Activated T-helper 1 cell treated with anti-CD3 and anti-CD28 coated beads, Interleukin-12 subunit alpha, Interleukin-12 subunit beta, Interleukin-2, Interleukin-4 antibody, amounts not matched to agents 30 ng/mL and 10 ng/mL and 1 ng/mL, durations not matched to agents 14 hours and 24 hours and 36 hours (primary cell): ENCODE results near the gene SIN3A. TPM values are rescaled to one million over a fixed set of nuclear protein-coding genes. Genes with fewer than 3 reads are reported as not detected.

ENCODE experiments used
- DNase-seq: peaks from one replicate; pipeline ENCODE4 v3.0.0; 2021; ENCODE audit warnings: low spot score
- H3K27ac Mint-ChIP-seq: one replicate; pipeline ENCODE4 v1.8.0; 2021; ENCODE audit warnings: mild to moderate bottlenecking, mixed read lengths
- H3K27me3 Mint-ChIP-seq: one replicate; pipeline ENCODE4 v1.8.0; 2022; ENCODE audit warnings: mild to moderate bottlenecking, moderate library complexity, mixed read lengths; ENCODE audit not compliant: insufficient read depth
- H3K36me3 Mint-ChIP-seq: one replicate; pipeline ENCODE4 v1.8.0; 2021; ENCODE audit warnings: low read depth, mixed read lengths
- H3K4me1 Mint-ChIP-seq: one replicate; pipeline ENCODE4 v1.8.0; 2021; ENCODE audit warnings: low read depth, mixed read lengths
- H3K4me3 Mint-ChIP-seq: one replicate; pipeline ENCODE4 v1.8.0; 2021; ENCODE audit warnings: mild to moderate bottlenecking, moderate library complexity, mixed read lengths
- H3K9me3 Mint-ChIP-seq: one replicate; pipeline ENCODE4 v1.8.0; 2021; ENCODE audit warnings: mixed read lengths
- intact Hi-C: fragments of 100-400 bp; cut with micrococcal nuclease; formaldehyde crosslinking; loops from one replicate; pipeline ENCODE4 v1.15.1; 2024
- total RNA-seq: library from RNA; stranded (reverse); gene quantifications from 2 replicates; pipeline ENCODE4 v1.2.3, GENCODE V29; 2022

The SIN3A gene
- total RNA-seq, 1 donor from 2014 or later = 97.5 TPM

DNA sequence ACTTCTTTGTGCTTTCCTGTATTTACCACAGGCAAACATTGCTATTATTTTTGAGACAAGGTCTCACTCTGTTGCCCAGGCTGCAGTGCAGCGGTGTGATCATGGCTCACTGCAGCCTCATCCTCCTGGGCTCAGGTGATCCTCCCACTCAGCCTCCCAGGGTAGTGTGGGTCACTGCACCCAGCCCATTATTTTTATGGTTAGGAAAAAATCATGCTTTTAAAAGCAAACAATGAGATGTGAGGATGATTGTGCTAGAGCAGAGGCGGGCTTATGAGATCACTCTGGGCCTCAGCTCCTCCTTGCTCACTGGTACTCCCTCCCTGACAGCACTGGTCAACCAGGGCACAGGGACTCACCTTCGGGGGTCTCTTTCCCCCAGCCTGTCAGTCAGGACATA is 85.3 kb downstream of the SIN3A start:
- H3K27me3 Mint-ChIP-seq = no peaks in the 10 kb centered on the region
- no peak overlapping the region for H3K4me3 Mint-ChIP-seq
- DNase-seq = no peak
- H3K27ac Mint-ChIP-seq = no peak overlapping the region
- intact Hi-C loops = loop anchor here (5.0 kb wide), 2 partner anchors 436 to 824 kb away; partner anchors contain the start of gene ARID3B
- H3K36me3 Mint-ChIP-seq = peaks cover 22% of the 10 kb centered on the region
- H3K4me1 Mint-ChIP-seq = peaks cover 16% of the 10 kb centered on the region
- H3K9me3 Mint-ChIP-seq = no peaks in the 10 kb centered on the region

DNA sequence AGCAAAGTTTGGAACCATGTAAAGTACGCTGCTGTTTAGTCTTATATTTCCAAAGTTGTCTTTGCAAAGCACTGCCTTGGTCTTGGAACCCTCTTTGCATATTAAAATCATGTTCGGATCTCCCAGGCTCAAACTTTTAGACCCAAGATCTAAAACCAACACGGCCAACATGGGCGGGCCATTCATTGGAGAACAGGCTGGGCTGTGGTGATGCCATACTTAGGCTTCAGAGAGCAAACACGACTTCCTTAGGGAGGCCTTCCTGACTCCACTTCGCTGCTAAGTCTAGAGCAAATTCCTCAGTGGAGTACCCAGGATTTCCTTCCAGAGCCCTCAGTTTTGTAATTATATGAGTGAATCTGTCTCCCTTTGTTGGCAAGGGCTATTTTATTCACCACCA is 86.6 kb downstream of the SIN3A start:
- Mint-ChIP-seq H3K27ac (no peak overlapping the region), H3K9me3 (no peaks in the 10 kb centered on the region), H3K36me3 (peaks cover 23% of the 10 kb centered on the region), H3K27me3 (no peaks in the 10 kb centered on the region), H3K4me3 (no peak overlapping the region), H3K4me1 (peaks cover 21% of the 10 kb centered on the region)
- intact Hi-C loops = loop anchor here (5.0 kb wide), 2 partner anchors 437 to 823 kb away; partner anchors contain the start of gene ARID3B
- no peak for DNase-seq

DNA sequence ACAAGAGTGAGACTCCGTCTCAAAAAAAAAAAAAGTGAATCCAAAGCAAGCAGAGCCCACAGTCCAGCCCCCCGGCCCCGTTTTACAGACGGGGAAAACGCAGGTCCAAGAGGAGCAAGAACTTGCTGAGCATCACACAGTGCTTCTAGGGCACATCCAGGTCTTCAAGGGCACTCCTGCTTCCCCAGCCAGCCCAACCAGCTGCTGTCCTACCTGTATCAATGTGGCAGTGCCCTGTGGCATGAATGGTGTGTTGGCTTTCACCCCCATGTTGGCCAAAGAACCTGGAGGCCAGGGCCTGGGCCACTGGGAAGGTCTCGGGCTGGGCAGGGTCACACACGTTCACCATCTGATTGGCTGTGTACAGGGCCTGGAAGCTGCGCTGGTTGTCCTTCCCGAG is 87.7 kb downstream of the SIN3A start:
- Mint-ChIP-seq H3K9me3 (no peaks in the 10 kb centered on the region), H3K4me3 (no peak overlapping the region), H3K27ac (no peak overlapping the region), H3K27me3 (no peaks in the 10 kb centered on the region), H3K36me3 (peaks cover 19% of the 10 kb centered on the region), H3K4me1 (peaks cover 10% of the 10 kb centered on the region)
- intact Hi-C loops = no loop called here
- DNase-seq = no peak

GRCh38 chr15:75362642-75363249 is 88.7 kb downstream of the SIN3A start:
- Mint-ChIP-seq H3K9me3 (no peaks in the 10 kb centered on the region), H3K36me3 (peaks cover 19% of the 10 kb centered on the region), H3K4me1 (peaks cover 7% of the 10 kb centered on the region), H3K27ac (no peak overlapping the region), H3K4me3 (no peak overlapping the region), H3K27me3 (no peaks in the 10 kb centered on the region)
- DNase-seq = no peak
- intact Hi-C loops = no loop called here

GRCh38 chr15:75361989-75362641 is 89.4 kb downstream of the SIN3A start:
- Mint-ChIP-seq H3K4me3 (no peak overlapping the region), H3K27ac (no peak overlapping the region), H3K9me3 (no peaks in the 10 kb centered on the region), H3K4me1 (peaks cover 7% of the 10 kb centered on the region), H3K27me3 (no peaks in the 10 kb centered on the region), H3K36me3 (peaks cover 19% of the 10 kb centered on the region)
- intact Hi-C loops = no loop called here
- no peak for DNase-seq

DNA sequence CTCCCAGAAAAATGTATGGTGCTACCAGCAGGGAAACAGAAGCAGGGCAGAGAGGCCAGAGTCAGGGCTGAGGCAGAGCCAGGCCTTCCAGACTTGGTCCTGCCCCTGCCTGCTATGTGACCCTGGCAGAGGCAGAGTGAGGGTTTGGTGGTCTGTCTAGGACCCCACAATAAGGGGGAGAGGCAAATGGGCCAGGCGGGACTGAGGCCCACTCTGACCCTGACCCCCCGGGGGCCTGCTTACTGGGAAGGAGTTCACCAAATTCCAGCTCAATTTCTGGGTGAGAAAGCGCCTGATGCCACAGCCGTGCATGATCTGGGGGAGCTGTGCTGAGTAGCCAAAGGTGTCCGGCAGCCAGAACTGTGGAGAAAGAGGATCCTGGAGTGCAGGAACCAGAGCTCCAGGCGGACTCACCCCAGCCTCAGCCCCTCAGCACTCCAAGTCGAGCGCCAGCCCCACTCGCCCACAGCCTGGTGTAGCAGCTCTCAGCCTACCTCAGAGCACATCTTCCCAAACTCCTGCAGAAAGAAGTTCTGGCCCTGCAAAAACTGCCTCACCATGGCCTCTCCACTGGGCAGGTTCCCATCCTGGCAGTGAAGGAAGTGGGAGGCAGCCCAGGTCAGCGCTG is 90.0 kb downstream of the SIN3A start:
- no peaks in the 10 kb centered on the region for H3K9me3 Mint-ChIP-seq
- no peak overlapping the region for H3K27ac Mint-ChIP-seq
- no peak for DNase-seq
- peaks cover 19% of the 10 kb centered on the region for H3K36me3 Mint-ChIP-seq
- intact Hi-C loops = no loop called here
- peaks cover 7% of the 10 kb centered on the region for H3K4me1 Mint-ChIP-seq
- no peaks in the 10 kb centered on the region for H3K27me3 Mint-ChIP-seq
- H3K4me3 Mint-ChIP-seq = no peak overlapping the region

DNA sequence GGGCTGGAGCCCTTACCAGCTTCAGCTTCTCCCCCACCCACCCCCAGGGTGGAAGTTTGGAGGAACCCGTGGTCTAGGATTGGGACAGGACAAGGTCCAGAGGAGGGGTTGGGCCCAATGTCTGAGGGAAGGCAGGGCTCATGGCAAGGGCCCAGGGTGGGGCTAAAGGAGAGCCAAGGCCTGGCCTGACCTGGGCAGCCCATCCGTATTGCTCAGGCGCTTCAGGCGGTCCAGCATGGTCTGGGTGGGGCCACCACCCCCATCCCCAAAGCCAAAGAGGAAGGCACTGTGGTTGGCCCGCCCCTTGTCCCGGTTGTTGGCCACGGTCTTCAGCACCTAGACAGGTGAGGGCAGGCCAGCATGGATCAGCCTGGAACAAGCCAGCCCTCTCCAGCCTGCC is 90.6 kb downstream of the SIN3A start:
- no peak overlapping the region for H3K27ac Mint-ChIP-seq
- no peak for DNase-seq

DNA sequence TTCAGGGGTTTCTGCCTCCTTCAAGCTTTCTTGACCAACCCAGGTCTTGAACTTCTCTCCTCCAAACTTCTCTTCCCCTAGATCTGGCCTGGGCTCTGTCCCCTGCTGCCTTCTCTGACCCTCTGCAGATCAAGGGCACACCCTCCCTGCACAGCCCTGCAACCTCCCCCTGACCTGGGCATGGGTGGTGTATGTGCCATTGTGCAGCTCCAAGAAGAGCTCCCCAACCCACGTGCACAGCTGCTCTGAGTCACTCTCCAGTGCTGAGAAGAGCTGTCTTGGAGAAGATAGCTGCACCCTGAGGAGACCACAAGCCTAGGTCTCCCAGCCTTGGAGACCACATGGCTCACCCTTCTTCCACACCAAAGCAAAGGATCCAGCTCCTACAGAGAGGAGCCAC is 91.1 kb downstream of the SIN3A start:
- Mint-ChIP-seq H3K4me1 (peaks cover 7% of the 10 kb centered on the region), H3K27ac (peak overlapping the region; percentile 65), H3K27me3 (no peaks in the 10 kb centered on the region), H3K4me3 (no peak overlapping the region), H3K36me3 (peaks cover 17% of the 10 kb centered on the region), H3K9me3 (no peaks in the 10 kb centered on the region)
- intact Hi-C loops = no loop called here
- DNase-seq = no peak

More for the DNA sequence above, 90.6 kb downstream of the SIN3A start:
- Mint-ChIP-seq H3K9me3 (no peaks in the 10 kb centered on the region), H3K36me3 (peaks cover 19% of the 10 kb centered on the region), H3K4me3 (no peak overlapping the region), H3K4me1 (peaks cover 7% of the 10 kb centered on the region), H3K27me3 (no peaks in the 10 kb centered on the region)
- intact Hi-C loops = no loop called here

- Mint-ChIP-seq H3K27ac (no peak overlapping the region), H3K4me1 (peaks cover 7% of the 10 kb centered on the region), H3K9me3 (no peaks in the 10 kb centered on the region), H3K36me3 (peaks cover 15% of the 10 kb centered on the region), H3K27me3 (no peaks in the 10 kb centered on the region), H3K4me3 (no peak overlapping the region)
- no peak for DNase-seq
- intact Hi-C loops = no loop called here
These were observed 91.8 kb downstream of the SIN3A start for GRCh38 chr15:75359537-75360250.

DNA sequence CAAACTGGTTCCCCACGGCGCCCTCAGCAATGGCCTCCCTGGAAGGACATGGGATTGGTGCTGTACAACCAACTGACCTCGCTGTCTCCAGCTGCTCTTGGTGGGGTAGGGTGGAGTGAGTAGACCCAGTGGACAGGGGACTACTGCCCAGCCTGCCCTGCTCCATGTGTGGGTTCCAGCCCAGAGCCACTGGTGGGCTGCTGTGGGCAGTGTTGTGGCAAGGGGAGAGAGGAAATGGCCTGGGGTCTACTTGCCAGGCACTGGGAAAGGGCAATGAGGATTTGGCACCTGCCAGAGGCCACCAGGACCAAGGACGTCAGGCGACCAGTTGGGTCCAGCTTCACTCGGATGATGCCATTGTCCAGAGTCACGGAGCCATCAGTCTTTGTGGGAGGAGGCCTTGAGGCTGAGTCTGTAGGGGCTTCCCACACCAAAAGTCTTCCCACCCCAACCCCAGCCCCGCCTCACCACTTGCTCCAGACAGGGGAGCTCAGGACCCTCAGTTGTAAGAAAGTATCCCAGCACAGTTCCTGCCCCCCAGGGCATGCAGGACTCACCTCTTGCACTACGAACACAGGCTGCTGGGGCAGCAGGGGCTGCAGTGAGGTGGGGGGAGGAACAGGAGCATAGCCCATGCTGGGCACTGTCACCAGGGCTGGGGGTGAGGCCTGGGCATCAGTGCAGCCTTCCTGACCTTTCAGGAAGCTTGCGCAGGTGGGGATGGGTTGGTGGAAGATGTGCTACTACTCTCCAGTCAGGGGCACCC is 92.5 kb downstream of the SIN3A start:
- intact Hi-C loops = no loop called here
- Mint-ChIP-seq H3K4me1 (peaks cover 7% of the 10 kb centered on the region), H3K27me3 (no peaks in the 10 kb centered on the region), H3K36me3 (peaks cover 12% of the 10 kb centered on the region), H3K27ac (no peak overlapping the region), H3K9me3 (no peaks in the 10 kb centered on the region), H3K4me3 (no peak overlapping the region)
- no peak for DNase-seq

- intact Hi-C loops = no loop called here
- H3K27ac Mint-ChIP-seq = no peak overlapping the region
- peaks cover 7% of the 10 kb centered on the region for H3K4me1 Mint-ChIP-seq
- DNase-seq = no peak
- peaks cover 12% of the 10 kb centered on the region for H3K36me3 Mint-ChIP-seq
- no peaks in the 10 kb centered on the region for H3K27me3 Mint-ChIP-seq
- no peak overlapping the region for H3K4me3 Mint-ChIP-seq
- H3K9me3 Mint-ChIP-seq = no peaks in the 10 kb centered on the region
These were observed 93.4 kb downstream of the SIN3A start for GRCh38 chr15:75357976-75358673.

DNA sequence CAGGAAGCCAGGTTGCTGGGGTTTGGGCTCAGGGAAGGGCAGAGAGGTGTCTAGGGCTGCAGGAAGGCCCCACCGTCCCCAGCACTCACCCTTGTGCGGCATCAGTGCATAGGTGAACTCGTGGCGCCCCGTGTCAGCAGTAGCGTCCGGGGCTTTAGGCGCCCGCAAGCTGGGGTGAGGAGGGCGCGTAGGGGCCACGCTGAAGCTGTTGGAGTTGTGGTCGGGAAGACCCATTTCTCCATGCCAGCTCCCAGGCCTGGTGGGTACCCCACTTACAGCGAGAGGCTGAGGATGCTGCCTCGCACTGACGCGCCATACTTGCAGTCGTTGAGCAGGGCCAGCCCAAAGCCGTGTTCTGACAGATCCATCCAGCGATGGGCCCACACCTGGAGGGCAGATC is 95.0 kb downstream of the SIN3A start:
- Mint-ChIP-seq H3K4me3 (no peak overlapping the region), H3K36me3 (peaks cover 11% of the 10 kb centered on the region), H3K4me1 (peaks cover 7% of the 10 kb centered on the region), H3K27me3 (no peaks in the 10 kb centered on the region), H3K9me3 (no peaks in the 10 kb centered on the region), H3K27ac (no peak overlapping the region)
- no peak for DNase-seq
- intact Hi-C loops = no loop called here
